ENCODE measurements around the gene CHST9.

DNA sequence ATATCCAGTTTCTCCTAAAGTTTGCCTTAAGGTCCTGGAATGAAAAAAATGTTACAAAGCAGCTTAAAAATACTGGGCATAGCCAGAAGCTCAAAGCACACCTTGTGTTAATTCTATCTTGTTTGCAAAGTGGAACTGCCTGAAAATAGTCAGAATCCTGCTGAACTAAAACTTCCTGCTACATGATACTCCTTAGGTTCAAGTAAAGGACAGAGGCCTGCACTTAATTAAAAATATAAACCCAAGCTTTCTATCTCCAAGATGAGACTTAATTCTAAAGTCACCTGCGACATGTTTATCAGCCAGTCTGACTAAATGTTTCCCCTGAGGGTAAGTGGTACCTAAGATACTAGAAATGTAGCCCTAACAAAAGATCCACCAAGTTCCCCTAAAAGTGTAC, 103.4 kb downstream of the CHST9 start:
- TF ChIP-seq POLR2A (IDR thresholded peaks at IDR 0.05): no peak
- TF ChIP-seq, protein P1, sequence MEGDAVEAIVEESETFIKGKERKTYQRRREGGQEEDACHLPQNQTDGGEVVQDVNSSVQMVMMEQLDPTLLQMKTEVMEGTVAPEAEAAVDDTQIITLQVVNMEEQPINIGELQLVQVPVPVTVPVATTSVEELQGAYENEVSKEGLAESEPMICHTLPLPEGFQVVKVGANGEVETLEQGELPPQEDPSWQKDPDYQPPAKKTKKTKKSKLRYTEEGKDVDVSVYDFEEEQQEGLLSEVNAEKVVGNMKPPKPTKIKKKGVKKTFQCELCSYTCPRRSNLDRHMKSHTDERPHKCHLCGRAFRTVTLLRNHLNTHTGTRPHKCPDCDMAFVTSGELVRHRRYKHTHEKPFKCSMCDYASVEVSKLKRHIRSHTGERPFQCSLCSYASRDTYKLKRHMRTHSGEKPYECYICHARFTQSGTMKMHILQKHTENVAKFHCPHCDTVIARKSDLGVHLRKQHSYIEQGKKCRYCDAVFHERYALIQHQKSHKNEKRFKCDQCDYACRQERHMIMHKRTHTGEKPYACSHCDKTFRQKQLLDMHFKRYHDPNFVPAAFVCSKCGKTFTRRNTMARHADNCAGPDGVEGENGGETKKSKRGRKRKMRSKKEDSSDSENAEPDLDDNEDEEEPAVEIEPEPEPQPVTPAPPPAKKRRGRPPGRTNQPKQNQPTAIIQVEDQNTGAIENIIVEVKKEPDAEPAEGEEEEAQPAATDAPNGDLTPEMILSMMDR (IDR thresholded peaks at IDR 0.05): no peak

Measured in adrenal gland (tissue), 5 donors.